ENCODE measurements around the gene APOF. TPM values are rescaled to one million over a fixed set of nuclear protein-coding genes. Genes with fewer than 3 reads are reported as not detected.
A peak's percentile ranks its signal among the peaks of the same experiment; 100 is the strongest.

APOF gene
- total and polyA plus RNA-seq, 2 of the 13 experiments (the other 11 are each of a cell fraction or from before 2014, with no cell fraction given), result 3.3 to 23.9 TPM

DNA sequence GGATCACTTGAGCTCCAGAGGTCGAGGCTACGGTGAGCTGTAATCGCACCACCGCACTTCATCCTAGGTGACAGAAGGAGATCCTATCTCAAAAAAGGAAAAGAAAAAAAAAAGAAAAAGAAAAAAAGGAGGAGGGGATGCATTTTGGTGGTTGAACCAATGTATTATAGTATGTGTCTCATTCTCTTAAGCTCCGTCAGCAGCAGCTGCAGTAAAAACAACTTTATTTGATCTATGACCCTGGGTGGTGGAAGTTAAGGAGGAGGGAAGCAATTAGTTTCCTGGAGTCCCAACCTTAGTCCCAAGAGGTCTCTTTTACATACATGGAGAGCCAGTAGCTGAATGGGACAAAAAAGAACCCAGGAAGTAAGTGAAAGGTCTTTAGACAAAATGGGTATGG, 26.8 kb upstream of the APOF start:
- no peak overlapping the region for H3K9ac ChIP-seq (ENCODE audit: insufficient read depth, low read depth, low read length)
- BruUV-seq (replicated peaks), result no TSS peak
- peak overlapping the region; percentile 47; the same call in 1 of the 2 replicates for H3K4me2 ChIP-seq (ENCODE audit: low read depth, low read length)
- FAIRE-seq (no peak), DNase-seq (ENCODE audit: low spot score) (no peak), ATAC-seq (no peak)
- no peak overlapping the region for H3K4me3 ChIP-seq (replicated peaks in 1 of 3; ENCODE audit: insufficient read depth in 1 of 3, low read depth in 2 of 3, low read length in 3 of 3)
- no peaks in the 10 kb centered on the region for H3K27me3 ChIP-seq (ENCODE audit: control insufficient read depth in 1 of 2, insufficient read depth in 2 of 2, low read length in 2 of 2)
- WGBS (ENCODE audit: low lambda C conversion rate), result 29% methylated on average over 5 of the region's 5 CpGs
- H3K9me3 ChIP-seq (ENCODE audit: low read length), result no peaks in the 10 kb centered on the region
- H3K36me3 ChIP-seq (replicated peaks in 1 of 2; ENCODE audit: control insufficient read depth in 1 of 2, insufficient read depth in 2 of 2, low read length in 2 of 2), result no peaks in the 10 kb centered on the region
- H3K4me1 ChIP-seq (ENCODE audit: insufficient read depth, low read length), result peaks cover 37% of the 10 kb centered on the region
- no peak overlapping the region for H2AFZ ChIP-seq (ENCODE audit: low read length)
- ChIA-PET CTCF (ENCODE audit: low intra/inter-chr PET ratio, low total read pairs) (no interaction called here), POLR2A (interaction anchor here (1.0 to 1.3 kb wide), 3 partner anchors 29 to 60 kb away, joined by 3 to 4 read pairs (median 4); partner anchors contain the start of genes PAN2 and TIMELESS)
- H3K27ac ChIP-seq (ENCODE audit: extremely low read length, insufficient read depth, low read length), result no peak overlapping the region
- TF ChIP-seq, protein P1, sequence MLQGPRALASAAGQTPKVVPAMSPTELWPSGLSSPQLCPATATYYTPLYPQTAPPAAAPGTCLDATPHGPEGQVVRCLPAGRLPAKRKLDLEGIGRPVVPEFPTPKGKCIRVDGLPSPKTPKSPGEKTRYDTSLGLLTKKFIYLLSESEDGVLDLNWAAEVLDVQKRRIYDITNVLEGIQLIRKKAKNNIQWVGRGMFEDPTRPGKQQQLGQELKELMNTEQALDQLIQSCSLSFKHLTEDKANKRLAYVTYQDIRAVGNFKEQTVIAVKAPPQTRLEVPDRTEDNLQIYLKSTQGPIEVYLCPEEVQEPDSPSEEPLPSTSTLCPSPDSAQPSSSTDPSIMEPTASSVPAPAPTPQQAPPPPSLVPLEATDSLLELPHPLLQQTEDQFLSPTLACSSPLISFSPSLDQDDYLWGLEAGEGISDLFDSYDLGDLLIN (CRISPR knock-in tag; IDR thresholded peaks at IDR 0.05; ENCODE audit: borderline replicate concordance), result no peak
- no peak for TF ChIP-seq ZNF629 (CRISPR knock-in tag; conservative IDR thresholded peaks at IDR 0.05)
- TF ChIP-seq NRL (CRISPR knock-in tag; IDR thresholded peaks at IDR 0.05; ENCODE audit: borderline replicate concordance), result no peak
- no peak for TF ChIP-seq ZNF235 (CRISPR knock-in tag; IDR thresholded peaks at IDR 0.05; ENCODE audit: borderline replicate concordance)
- no peak for TF ChIP-seq ZNF713 (CRISPR knock-in tag; IDR thresholded peaks at IDR 0.05)
- no peak for TF ChIP-seq ZSCAN9 (CRISPR knock-in tag; IDR thresholded peaks at IDR 0.05; ENCODE audit: borderline replicate concordance)
- TF ChIP-seq, protein P2, sequence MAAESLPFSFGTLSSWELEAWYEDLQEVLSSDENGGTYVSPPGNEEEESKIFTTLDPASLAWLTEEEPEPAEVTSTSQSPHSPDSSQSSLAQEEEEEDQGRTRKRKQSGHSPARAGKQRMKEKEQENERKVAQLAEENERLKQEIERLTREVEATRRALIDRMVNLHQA (CRISPR knock-in tag; IDR thresholded peaks at IDR 0.05), result no peak
- TF ChIP-seq HOXA9 (CRISPR knock-in tag; IDR thresholded peaks at IDR 0.05; ENCODE audit: borderline replicate concordance), result no peak
- no peak for TF ChIP-seq ETV6 (CRISPR knock-in tag; conservative IDR thresholded peaks at IDR 0.05)
- TF ChIP-seq SMARCE1 (IDR thresholded peaks at IDR 0.05; ENCODE audit: borderline replicate concordance), result no peak
- TF ChIP-seq ZNF496 (CRISPR knock-in tag; IDR thresholded peaks at IDR 0.05; ENCODE audit: insufficient replicate concordance), result no peak
- TF ChIP-seq POLR2A (IDR thresholded peaks at IDR 0.05; ENCODE audit: insufficient read depth in 1 of 2, low read depth in 2 of 2, low read length in 2 of 2), result no peak
- TF ChIP-seq PPARG (CRISPR knock-in tag; conservative IDR thresholded peaks at IDR 0.05), result no peak
- no peak for TF ChIP-seq ARNT (IDR thresholded peaks at IDR 0.05)
- TF ChIP-seq, protein P3, sequence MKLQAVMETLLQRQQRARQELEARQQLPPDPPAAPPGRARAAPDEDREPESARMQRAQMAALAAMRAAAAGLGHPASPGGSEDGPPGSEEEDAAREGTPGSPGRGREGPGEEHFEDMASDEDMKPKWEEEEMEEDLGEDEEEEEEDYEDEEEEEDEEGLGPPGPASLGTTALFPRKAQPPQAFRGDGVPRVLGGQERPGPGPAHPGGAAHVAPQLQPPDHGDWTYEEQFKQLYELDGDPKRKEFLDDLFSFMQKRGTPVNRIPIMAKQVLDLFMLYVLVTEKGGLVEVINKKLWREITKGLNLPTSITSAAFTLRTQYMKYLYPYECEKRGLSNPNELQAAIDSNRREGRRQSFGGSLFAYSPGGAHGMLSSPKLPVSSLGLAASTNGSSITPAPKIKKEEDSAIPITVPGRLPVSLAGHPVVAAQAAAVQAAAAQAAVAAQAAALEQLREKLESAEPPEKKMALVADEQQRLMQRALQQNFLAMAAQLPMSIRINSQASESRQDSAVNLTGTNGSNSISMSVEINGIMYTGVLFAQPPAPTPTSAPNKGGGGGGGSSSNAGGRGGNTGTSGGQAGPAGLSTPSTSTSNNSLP (IDR thresholded peaks at IDR 0.05; ENCODE audit: low read depth, low read length), result no peak
- TF ChIP-seq, protein P4, sequence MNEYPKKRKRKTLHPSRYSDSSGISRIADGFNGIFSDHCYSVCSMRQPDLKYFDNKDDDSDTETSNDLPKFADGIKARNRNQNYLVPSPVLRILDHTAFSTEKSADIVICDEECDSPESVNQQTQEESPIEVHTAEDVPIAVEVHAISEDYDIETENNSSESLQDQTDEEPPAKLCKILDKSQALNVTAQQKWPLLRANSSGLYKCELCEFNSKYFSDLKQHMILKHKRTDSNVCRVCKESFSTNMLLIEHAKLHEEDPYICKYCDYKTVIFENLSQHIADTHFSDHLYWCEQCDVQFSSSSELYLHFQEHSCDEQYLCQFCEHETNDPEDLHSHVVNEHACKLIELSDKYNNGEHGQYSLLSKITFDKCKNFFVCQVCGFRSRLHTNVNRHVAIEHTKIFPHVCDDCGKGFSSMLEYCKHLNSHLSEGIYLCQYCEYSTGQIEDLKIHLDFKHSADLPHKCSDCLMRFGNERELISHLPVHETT (CRISPR knock-in tag; conservative IDR thresholded peaks at IDR 0.05), result no peak
- H4K20me1 ChIP-seq (ENCODE audit: insufficient read depth, low read length), result no peaks in the 10 kb centered on the region
- in situ Hi-C loops (cut with HindIII; ENCODE audit: extremely low pct_ligation_motif_present, low pct_unique_long_range_greater_than_20kb), result no loop called here
- H3K79me2 ChIP-seq (ENCODE audit: insufficient read depth, low read length), result no peaks in the 10 kb centered on the region
- intact Hi-C loops (cut with micrococcal nuclease; ENCODE audit: unreplicated experiment), result no loop called here
